Effector CD8-positive, alpha-beta T cell (primary cell): ENCODE data around the gene MICB.
"Not testable (repeated sequence)": the region's sequence is repeated elsewhere in the genome, so short reads cannot be mapped to it uniquely, and the experiment has no call there.

Experiments used
- DNase-seq: peaks from one replicate; lab custom pipeline; 2025; lab: John Stamatoyannopoulos, UW

The MICB gene

DNA sequence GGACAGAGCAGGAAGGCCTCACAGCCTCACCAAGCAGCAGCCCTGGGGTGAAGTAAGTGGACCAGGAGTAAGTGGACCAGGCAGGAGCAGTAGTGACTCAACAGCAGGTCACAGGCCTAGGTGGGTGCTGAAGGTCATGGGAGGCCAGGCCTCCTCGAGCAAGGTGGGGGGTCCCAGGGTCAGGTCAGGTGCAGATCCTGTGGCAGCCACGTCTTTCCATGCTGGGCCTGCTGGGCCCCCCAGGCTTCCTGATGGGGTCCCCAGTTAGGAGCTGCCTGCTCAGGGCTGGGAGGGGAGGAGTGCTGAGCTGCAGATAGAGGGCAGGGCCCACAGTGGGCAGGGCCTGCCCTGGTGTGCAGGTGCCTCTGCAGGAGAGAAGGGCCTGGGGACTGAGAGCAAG lies 11.1 kb downstream of the MICB start:
- DNase-seq = not testable (repeated sequence)

DNA sequence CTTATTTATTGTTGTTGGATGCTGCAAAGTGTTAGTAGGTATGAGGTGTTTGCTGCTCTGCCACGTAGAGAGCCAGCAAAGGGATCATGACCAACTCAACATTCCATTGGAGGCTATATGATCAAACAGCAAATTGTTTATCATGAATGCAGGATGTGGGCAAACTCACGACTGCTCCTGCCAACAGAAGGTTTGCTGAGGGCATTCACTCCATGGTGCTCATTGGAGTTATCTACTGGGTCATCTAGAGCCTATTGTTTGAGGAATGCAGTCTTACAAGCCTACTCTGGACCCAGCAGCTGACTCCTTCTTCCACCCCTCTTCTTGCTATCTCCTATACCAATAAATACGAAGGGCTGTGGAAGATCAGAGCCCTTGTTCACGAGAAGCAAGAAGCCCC lies 12.1 kb downstream of the MICB start:
- no peak for DNase-seq

DNA sequence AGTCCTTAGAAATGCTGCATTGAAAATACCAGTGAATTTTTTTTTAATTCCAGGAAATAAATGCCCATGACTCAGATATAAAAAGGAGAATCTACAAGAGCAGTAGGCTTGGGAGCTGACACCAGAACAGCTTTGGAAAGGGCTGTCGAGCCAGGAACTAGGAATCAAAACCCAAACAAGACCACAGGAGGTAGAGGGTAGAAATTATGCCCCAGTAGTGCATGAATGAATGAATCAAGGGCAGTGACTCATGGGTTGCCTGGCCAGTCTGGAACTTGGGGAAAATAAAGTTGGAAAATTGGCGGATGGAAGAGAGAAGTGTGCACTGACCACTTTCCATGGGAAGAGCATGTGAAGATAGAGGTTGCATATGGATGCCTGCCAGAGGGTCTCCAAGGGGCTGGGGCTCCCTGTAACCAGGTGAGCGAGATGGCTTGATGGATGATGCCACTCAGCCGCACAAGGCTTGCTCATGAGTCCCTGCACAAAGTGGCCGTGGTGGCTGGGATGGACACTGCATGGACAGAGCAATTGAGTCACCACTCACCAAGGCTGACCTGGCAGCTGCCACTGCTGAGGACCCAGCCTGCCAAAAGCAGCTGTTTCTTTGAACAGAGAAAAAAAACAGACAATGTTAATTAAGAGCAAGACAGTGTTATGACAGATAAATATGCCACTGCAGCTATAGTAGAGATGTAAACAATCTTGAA lies 15.7 kb downstream of the MICB start:
- DNase-seq = no peak

DNA sequence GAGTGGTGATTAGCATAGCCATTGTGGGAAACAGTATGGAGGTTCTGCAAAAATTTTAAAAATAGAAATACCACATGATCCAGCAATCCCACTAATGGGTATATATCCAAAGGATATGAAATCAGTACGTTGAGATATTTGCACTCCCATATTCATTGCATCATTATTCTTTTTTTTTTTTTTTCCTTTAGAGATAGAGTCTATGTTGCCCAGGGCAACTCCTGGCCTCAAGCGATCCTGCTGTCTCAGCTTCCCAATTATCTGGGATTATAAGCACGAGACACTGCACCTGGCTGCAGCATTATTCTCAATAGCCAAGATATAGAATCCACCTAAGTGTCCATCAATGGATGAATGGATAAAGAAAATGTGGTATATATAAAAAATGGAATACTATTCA lies 23.9 kb downstream of the MICB start:
- no peak for DNase-seq

DNA sequence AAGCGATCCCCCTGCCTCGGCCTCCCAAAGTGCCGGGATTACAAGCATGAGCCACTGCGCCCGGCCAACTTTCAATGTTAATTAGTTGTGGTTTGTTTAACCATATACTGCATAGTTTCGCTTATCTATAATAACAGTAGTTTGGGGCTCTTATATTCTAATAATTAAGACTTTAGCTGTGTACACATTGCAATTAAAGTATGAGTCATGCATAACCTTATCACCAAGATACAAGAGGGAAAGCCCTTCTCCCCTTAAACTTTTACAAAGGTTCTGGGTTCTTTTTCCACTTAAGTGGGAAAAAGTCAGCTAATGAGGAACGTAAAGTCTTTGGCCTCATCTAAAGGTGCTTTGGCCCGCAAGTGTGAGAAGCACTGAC lies 27.6 kb downstream of the MICB start:
- no peak for DNase-seq

DNA sequence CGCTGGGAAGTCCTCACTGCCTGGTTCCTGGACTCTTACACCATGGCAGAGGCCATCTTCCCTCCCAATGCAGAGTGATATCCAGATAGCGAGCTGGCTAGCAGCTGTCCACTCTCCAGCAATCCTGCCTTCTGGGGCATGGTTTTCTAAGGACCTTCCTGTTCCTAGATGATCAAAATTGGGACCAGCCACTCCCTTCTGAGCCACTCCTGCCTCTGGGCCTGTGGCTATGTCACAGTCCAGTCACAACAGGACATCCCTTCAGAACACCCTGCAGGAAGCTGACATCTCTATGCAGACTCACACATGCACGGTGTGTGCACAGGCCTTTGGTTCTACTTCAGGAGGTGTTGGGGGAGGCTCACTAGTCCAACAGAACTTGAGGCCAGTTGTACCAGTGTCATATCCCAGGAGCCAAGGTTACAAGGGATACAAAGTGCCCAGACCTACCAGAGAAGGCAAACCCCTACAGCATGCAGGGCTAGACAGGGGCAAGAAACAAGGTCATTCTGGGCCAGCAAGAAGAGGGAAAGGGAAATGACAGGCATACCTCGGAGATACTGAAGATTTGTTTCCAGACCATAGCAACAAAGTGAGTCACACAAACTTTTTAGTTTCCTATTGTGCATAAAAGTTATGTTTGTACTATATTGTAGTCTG lies 28.1 kb downstream of the MICB start:
- DNase-seq = no peak

DNA sequence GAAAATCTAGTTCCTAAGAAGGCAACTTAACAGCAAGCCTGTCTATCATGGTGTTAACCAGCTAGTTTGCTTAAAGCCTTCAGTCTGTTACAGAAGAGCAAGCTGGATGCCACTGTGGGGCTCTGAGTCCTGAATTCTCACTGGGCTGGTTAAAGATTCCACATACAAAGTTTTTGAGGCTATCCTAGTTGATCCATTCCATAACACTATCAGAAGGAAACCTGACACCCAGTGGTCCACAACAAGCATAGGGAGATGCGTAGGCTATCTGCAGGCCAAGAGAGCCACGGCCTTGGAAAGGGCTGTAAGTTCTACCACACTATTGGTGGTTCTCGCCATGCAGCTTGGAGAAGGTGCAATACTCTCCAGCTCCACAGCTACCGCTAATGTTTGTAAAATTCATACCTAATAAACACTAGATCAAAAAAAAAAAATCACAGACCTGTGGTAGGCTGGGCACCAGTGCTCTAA lies 30.4 kb downstream of the MICB start:
- DNase-seq = no peak

DNA sequence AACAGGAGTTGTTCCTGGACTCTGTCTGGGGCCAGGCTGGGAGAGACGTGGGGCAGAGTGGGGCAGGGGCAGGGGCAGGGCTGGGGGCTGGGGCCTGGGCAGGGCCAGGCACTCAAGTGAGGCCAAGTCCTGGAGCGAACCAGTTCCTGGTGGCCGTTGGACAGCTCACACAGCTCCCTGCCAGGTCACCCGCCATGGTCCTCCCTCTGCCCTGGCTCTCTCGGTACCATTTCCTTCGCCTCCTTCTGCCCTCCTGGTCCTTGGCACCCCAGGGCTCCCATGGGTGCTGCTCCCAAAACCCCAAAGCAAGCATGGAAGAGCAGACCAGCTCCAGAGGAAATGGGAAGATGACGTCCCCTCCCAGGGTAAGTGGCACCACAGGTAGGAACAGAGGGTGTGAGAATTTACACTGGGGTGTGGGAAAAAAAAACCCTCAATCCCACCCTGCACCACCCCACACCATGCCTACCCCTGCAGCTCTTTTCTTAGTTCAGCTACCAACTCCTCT lies 30.9 kb downstream of the MICB start, which contains the start of gene MCCD1:
Gene MCCD1 (plus strand): TSS at position 142 of the 508 bp plus-strand sequence. CDS start 53 bp downstream, at position 195.
- no peak for DNase-seq

DNA sequence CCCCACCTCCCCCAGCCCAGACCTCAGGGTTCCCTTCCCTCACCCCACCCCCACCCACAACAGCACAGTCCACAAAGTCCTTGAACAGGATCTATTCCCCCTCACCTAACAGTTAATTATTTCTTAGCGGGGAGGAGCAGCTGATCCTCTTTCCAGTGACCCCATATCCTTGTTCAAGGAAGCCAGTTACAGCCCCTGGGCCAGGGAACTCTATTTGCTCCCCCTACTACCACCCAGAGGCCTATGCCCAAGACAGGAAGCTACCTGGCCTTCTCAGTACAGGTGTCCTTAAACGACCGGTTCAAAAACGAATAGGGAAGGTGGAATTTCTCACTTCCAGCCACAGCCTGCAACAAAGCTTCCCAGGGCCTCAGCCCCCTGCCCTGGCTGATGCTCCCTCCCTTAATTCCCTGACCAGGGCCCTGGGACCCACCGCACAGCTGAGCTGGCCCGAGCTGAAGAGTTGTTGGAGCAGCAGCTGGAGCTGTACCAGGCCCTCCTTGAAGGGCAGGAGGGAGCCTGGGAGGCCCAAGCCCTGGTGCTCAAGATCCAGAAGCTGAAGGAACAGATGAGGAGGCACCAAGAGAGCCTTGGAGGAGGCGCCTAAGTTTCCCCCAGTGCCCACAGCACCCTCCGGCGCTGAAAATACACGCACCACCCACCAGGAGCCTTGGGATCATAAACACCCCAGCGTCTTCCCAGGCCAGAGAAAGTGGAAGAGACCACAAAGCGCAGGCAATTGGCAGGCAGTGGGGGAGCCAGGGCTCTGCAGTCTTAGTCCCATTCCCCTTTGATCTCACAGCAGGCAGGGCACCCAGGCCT lies 31.6 kb downstream of the MICB start:
- no peak for DNase-seq

DNA sequence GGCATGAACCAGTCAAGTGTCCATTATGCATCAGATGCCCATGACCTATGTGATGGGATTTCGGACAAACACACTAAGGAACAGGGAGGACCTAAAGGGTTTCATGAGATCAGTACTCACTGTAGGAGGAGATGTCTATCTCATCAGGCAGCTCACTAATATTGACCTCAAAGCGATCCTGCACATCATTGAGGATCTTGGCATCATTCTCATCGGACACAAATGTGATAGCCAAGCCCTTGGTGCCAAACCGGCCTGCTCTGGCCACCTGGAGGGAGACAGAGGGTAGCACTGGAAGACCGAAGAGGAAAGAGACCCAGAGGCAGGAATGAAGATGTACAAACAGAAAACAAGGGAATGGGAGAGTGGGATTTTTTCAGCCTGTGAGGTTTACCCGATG lies 32.7 kb downstream of the MICB start:
- no peak for DNase-seq

DNA sequence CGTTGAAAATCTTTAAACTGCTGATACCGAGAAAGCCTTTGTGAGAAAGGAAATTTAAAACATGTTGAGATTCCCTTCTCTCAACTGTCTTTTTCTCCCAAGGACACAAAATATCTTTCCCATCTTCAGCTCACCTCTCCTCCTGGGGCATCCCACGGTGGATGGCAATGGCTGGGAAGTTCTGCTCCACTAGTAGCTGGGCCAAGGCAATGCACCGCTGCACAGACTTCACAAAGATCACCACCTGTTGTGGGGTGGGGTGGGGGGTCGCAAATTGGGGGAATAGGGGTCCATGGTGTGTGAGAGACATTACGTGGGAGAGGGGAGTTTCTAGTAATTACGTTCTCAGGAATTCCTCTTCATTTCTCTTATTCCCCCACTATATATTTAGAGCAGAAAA lies 33.2 kb downstream of the MICB start:
- no peak for DNase-seq

DNA sequence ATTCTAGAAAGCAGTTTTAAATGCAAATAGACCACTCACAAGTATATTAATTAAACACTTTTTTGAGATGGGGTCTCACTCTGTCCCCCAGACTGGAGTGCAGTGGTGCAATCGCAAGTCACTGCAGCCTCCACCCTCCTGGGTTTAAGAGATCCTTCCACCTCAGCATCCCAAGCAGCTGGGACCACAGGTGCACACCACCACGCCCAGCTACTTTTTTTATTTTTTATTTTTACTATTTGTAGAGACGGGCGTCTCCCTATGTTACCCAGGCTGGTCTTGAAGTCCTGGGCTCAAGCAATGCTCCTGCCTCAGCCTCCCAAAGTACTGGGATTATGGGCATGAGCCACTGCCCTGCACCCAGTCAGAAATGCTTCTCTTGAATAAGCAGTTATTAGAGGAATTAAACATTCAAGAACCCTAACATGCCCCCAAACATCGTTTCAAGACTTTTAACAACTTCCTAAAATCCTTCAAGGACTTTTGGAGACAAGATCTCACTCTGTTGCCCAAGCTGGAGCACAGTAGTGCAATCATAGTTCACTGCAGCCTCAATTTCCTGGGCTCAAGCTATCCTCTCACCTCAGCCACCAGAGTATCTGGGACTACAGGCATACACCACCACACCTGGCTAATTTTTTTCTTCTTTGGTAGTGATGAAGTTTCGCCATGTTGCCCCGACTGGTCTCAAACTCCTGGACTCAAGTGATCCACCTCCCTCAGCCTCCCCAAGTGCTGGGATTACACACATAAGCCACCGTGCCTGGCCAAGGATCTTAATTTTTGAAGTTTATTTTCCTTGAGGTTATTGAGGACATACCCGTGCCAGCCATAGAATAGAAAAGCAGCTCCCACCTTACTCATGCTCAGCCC lies 34.1 kb downstream of the MICB start:
- no peak for DNase-seq

DNA sequence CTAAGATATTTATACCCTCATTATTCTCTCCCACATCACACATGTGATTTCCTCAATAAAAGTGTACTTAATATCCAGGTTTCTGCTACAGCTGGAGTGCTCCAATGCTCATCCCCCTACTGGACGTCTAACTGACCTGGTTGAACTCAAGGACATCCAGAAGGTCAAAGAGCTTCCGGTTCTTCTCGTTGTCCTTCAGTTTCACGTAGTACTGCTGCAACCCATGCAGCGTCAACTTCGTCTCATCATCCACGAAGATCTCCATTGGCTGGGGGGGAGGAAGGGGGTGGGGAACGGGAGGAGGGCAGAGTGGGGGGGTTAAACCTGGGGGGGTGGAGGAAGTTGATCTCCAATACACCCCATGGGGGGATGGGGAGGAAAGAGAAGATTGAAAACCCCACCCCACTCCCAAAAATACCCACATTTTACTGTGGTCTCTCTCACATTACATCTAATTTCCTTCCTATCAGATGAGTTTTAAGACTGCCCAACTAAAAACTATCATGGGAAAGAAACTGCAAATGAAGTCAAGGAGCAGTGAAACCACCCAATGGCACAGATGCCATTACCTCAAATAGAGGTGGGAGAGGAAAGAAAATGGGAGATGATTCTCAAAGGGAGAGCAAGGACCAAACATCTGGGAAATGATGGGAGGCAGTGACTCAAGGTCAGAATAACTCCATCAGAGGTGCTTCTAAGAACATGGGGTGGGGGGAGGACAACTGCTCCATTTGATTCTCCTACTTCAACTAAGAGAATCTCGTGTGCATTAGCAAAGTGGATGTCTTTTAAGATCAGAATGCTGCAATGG lies 34.9 kb downstream of the MICB start:
- DNase-seq = no peak

DNA sequence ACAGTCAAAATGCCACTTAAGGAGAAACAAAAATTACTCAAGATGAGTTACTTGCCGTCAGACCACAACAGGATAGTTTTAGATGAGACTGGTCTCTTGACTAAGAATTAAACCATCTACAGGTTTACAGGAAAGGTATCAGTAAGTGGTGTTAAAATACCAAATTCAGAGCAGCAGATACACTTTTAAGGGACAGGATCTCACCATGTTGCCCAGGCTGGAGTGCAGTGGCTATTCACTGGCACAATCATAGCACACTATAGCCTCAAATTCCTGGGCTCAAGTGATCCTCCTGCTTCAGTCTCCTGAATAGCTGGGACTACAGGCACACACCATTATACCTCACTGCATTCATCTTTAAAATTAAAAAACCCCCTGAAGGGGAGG lies 35.5 kb downstream of the MICB start:
- no peak for DNase-seq

DNA sequence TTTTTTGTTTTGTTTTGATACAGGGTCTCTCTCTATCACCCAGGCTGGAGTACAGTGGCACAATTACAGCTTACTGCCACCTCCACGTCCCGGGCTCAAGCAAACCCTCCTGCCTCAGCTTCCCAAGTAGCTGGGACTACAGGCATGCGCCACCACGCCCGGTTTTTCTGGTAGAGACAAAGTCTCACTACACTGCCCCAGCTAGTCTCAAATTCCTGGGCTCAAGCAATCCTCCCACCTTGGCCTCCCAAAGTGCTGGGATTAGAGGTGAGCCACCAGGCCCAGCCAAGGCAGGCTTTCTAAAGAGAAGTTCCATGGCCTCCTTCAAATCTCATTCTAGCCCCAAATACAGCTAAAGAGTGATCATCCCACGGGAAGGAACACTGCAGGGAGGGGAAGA lies 36.1 kb downstream of the MICB start:
- no peak for DNase-seq

DNA sequence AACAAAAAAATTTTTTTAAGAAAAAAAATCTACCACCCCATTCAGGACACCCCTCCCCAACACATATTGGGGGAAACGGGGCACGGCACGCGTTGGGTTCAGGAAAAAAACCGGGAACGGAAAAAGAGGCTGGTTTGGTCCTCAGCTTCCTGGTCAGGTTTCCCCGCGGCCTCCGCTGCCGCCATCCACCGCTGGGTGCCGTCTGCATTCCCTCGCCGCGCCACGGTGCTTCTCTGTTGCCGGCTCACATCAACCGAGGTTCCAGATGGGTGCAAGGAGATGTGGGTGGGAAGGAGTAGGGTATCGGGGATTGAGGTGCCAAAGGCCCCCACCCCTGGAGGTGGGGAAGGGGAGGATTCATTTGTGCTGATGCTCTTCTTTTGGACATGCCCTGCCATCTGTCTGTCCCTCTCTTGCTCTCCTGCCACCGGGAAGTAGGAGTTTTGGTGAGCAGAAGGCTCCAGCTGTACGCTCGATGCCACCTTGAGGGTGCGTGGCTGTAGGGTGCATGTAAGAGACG lies 36.6 kb downstream of the MICB start:
- DNase-seq = no peak

DNA sequence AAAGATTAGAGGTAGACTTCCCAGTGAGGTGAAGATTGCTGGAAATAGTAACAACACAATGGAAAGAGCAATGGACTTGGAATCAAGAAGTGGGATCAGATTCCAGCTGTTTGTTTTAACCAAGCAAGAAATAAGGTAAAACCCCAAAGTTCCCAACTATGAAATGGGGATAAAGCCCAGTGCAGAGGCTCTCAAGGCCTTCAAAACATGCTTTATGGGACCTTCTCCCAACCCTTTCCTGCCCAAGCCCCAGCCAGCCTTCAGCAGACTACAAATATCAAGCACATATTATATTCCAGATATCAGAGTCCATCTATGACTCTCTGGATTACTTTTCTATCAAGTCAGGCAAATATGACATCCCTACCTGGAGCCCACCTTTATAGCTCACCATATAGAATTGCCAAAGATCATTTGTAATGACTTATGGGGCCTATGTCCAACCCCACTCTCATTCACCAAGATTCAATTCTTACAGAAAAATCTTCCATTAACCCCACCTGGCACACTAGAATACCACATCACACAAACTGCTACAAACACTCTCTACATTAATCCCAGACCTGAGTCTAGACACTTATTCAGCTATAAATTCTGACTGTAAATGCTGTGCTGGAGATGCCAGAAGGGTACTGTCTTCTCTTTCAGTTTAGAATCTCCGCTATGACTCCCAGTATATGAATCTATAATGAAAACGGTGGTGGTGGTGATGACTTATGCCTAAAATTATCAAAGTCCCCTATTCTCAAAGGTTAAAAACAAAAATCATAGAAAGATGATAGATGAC lies 37.8 kb downstream of the MICB start:
- DNase-seq = no peak

DNA sequence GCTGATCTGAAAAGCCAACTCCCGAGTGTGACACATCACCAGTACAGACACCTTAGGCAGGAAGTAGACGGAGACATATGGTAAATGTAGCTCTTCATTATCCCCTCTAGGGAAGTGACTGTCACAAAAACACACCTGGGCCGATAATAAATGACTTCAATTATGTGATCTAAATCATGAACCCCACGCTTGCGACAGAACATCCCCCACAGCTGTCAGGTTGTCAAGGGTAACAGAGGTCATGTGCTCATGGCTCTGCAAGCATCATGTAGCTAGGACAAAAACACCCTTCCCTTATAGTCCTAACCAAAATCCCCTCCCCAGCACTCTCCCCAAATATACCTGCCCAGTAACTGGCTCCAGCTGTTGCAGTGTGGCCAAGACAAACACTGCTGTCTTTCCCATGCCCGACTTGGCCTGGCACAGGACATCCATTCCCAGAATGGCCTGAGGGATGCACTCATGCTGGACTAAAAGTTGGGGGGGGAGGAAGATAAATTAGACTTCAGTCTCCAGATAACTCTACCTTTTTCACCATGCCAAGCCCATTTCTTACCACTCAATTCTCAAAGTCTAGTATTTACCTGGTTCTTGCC lies 41.0 kb downstream of the MICB start:
- no peak for DNase-seq

DNA sequence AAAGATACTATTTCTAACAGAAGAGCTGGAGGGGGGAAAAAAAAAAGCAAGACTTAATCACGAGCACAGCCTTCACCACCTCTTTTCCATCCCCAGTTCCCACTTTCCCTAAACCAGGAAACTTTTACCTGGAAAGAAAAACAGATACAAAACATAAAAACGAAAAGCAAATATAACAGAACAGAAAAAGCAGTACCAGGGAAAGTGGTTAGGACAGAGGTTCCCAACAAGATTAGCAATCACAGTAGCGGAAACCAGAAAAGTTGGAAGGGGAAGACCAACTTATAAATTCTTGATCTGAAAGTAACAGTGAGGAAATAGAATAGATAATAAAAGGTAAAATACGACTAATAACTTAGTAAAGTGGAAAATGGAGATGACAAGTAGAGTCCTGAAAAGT lies 42.7 kb downstream of the MICB start:
- no peak for DNase-seq
